HG03469 (cell line): ENCODE measurements around the gene SWT1.
"Not testable (repeated sequence)": the region's sequence is repeated elsewhere in the genome, so short reads cannot be mapped to it uniquely, and the experiment has no call there.

Source experiments
- ATAC-seq: cut with Tn5 transposase; IDR thresholded peaks from one replicate; pipeline ENCODE4 v1.9.1; 2021; ENCODE audit warnings: mild to moderate bottlenecking, moderate library complexity, moderate number of reproducible peaks; ENCODE audit not compliant: unreplicated experiment

Gene SWT1

DNA sequence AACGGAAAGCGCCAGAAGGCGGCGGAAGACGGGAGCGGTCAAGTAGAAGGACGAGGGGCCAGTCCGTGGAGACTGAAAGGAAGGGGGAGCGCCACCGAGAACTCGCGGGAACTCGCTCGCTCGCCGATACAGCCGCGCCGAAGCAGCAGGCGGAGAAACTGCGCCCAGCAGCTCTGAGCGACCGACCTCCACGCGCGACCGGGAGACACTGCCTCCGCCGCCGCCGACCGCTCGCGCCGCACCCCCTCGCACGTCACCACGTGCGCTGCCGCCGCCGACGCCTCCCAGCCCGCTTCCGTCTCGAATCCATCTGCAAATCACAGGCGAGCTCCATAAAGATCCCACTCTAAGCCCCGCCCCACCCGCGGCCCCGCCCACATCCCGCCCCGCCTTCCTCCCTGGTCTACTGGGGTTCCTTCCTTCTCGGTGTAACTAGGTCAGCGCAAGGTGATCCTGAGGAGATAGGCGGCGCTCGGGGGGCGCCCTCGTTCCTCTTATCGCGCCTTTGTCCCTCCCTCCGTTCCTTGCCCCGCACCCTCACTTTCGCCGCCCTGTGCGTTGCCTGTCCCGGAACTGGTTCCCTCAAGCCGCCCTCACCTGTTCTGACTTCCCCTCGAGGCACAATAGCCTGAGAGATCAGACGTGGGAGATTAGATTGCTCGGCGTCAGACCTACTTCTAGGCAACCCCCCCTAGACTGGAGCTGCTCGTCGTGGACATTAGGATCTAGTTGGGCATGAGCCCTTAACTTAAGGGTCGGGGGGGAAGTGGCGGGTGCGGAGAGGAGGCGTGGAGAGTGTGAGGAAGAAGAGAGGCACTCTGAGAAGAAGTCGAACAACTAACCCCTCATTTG lies 160.3 kb downstream of the SWT1 start, which contains the start of gene IVNS1ABP:
Gene IVNS1ABP, minus strand, starts transcription at position 210 of the 852 bp plus-strand sequence. CDS start 7,750 bp downstream, outside the sequence.
- ATAC-seq, result peak; percentile 67

DNA sequence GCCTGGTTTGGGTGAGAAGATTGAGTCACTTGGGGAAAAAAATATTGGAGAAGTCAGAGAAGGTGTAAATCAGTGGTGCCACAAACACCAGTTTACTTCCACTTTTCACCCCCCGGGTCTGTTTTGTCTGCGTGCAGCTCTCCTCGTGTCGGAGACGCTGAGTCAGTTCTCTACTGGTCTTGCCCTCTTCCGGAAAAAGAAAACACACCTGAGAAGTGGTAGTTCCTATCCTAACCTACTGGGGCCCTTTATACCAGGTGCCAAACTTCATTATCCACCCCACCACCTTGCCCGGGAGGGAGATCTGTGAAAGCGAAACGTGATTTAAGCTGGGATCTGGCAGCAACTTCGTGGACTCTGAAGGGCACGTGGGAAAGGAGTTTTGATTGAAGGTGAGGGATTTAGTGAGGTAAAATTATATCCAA lies 160.9 kb downstream of the SWT1 start:
- peak; percentile 37 for ATAC-seq

GRCh38 chr1:185318431-185319138 lies 161.6 kb downstream of the SWT1 start:
- no peak for ATAC-seq

DNA sequence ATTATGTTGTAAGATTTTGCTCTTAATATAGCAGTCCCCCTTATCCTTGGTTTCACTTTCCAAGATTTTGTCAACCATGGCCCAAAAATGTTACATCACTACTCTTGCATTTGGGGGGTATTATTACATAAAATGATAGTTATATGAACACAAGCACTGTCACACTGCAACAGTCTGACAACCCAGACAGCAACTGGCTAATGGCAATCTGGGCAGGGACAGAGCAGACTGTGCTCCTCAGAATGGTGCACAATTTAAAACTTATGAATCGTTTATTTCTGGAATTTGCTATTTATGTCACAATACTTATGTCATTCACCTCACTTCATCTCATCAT lies 162.1 kb downstream of the SWT1 start:
- ATAC-seq, result no peak

GRCh38 chr1:185321104-185321503 lies 164.1 kb downstream of the SWT1 start:
- not testable (repeated sequence) for ATAC-seq

GRCh38 chr1:185321653-185322221 lies 164.8 kb downstream of the SWT1 start:
- not testable (repeated sequence) for ATAC-seq

DNA sequence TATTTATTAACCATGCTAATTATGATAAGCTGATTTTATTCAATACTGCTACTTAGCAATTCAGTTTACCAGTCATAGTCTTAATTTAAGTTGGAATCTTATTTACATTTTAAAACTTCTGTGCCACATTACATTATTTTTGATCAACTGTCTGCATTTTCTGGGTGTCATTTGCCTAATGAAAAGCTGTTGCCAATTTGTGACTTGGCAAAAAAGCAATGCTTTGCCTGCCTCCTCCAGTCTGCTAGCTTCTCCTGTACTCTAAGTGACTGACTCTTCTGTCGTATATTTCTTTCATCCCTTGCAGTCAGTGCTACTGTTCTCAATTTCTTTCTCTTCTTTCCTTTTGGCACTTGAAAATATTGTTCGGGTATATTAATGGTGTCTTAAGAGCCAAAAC lies 165.7 kb downstream of the SWT1 start:
- ATAC-seq, result no peak

- ATAC-seq, result no peak
These were observed 167.2 kb downstream of the SWT1 start for GRCh38 chr1:185324118-185324517.

DNA sequence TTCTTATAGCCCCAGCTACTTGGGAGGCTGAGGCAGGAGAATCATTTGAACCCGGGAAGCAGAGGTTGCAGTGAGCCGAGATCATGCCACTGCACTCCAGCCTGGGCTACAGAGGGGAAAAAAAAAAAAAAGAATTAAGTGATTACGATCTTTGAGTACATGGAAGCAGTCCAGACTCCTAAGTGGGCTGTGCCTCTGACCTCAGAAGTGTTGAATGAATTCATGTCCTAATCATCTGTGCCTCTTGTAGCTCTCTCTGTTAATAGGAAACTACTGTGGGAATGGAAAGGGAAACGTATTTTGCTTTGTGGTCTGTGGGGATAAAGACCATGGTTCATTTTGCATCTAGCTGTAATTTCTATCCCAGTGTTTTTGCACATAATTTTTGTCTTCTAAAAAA lies 168.4 kb downstream of the SWT1 start:
- no peak for ATAC-seq

GRCh38 chr1:185328255-185328654 lies 171.3 kb downstream of the SWT1 start:
- ATAC-seq, result no peak

- no peak for ATAC-seq
These were observed 177.2 kb downstream of the SWT1 start for GRCh38 chr1:185334182-185334581.

DNA sequence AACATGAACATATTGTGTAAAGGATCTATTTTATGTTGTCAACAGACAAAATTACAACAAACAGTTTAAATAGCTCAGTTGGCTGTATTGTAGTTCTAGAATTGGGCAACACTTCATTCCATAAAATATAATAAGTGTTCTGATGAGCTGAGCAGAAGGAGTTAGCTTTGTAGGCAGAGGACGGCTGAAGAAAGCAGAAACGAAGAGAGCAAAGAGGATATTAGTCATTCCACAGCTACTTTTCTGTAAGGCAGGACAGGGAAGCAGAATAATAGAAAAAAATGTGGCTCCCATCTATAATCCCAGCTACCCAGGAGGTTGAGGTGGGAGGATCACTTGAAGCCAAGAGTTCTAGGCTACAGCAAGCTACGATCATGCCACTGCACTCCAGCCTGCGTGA lies 180.3 kb downstream of the SWT1 start:
- no peak for ATAC-seq

DNA sequence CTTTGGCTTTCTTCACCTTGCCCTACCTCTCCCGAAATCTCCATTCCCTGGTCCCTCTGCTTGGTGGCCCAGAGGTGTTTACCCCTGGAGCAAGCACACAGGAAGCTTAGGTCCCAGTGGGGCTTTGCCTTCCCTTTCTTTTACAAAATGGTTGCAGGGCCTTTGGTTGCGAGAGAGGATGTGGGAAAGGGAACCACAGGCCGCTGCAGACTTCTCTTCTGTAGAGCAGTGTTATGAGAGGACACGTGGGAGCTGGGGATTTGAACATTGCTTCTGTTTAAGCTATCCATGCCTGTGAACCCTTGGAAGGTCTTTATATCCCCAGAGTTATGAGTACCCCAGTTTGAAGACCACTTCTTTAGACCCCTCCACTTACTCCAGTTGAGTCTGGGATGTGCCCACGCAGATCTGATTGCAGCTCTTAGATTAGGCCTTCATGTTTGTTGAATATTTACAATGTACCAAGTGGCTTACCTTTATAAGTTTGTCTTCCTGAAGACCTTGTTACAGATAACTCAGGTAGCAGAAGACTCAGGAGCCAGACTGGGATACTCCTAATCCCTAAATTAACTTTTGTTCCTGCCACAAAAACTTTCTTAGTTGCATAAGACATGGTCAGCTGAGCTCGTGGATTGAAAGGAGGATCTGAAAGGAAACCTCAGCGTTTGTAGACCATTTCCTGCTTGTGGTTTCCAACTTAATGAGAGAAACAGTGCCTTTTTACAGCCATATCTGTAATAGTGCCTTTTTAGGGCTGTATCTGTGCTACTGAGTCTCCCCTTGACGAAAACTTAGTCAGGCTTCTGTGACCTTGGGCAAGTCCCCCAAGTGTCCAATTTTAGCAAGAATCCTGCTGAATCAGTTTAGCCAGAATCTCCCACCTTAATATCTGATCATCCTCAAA lies 182.0 kb downstream of the SWT1 start:
- ATAC-seq, result peak; percentile 97

- no peak for ATAC-seq
These were observed 184.3 kb downstream of the SWT1 start for GRCh38 chr1:185341196-185341781.
